Right lobe of liver (tissue), 4 donors: ENCODE measurements around the gene SH3RF2.

ENCODE experiments used
- CTCF ChIP-seq, 4 donors: fragments of 200-600 bp in 3 of 4; fragments of 450-650 bp in 1 of 4; IDR thresholded peaks; one replicate each; pipeline versions ENCODE4 v1.5.1 to v1.8.0; 2016 to 2022; ENCODE audit warnings: antibody characterized with exemption in 4 of 4, mild to moderate bottlenecking in 2 of 4
- POLR2A ChIP-seq: fragments of 450-650 bp; IDR thresholded peaks from one replicate; pipeline ENCODE4 v1.6.1; 2017; ENCODE audit warnings: antibody characterized with exemption, mild to moderate bottlenecking
- donor health status: DM: no; HTN: no; CAD: no.
- donor health status: DM: no; HTN: no; CAD: no.
- donor health status: DM: no; HTN: yes; CAD: no.

- TF ChIP-seq POLR2A = no peak
- no peak for TF ChIP-seq CTCF (IDR thresholded peaks at IDR 0.05)
Observed at GRCh38 chr5:145962001-145962400, 25.6 kb downstream of the SH3RF2 start.
